ENCODE results near the gene OR2T4.

OR2T4 gene, protein sequence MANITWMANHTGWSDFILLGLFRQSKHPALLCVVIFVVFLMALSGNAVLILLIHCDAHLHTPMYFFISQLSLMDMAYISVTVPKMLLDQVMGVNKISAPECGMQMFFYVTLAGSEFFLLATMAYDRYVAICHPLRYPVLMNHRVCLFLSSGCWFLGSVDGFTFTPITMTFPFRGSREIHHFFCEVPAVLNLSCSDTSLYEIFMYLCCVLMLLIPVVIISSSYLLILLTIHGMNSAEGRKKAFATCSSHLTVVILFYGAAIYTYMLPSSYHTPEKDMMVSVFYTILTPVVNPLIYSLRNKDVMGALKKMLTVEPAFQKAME

DNA sequence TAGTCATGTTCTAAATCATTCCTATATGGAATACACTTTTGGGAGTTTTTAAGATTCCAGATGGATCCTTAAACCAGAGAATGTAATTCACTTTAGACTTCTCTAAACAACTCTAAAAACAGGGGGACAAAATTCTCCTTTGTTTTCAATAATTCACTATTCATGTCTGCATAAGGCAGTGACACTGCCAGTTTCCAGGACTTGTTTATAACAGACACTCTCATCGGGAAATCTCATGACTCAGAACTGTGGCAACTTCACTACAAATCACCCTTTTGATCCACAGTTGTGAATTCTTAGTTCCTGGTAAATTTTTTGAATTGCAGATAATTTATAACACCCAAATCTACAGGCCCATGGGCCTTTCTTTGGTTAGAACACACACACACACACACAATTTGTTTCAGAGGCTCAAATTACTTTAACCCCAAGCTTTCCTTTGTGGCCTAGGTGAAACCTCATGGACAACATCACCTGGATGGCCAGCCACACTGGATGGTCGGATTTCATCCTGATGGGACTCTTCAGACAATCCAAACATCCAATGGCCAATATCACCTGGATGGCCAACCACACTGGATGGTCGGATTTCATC lies at the start of gene OR2T4:
Gene OR2T4, plus strand, starts transcription at position 545 of the 595 bp plus-strand sequence. Its CDS starts 0 bp downstream, at position 545.
- DNase-seq = no peak

GRCh38 chr1:248316796-248317195 lies 44.7 kb upstream of the OR2T4 start:
- DNase-seq = no peak

GRCh38 chr1:248324468-248324867 lies 37.0 kb upstream of the OR2T4 start, which contains the start of gene OR2M7:
TSS of gene OR2M7 (minus strand) at chr1:248324568. CDS start at chr1:248324568, 0 bp downstream.
- no peak for DNase-seq

DNA sequence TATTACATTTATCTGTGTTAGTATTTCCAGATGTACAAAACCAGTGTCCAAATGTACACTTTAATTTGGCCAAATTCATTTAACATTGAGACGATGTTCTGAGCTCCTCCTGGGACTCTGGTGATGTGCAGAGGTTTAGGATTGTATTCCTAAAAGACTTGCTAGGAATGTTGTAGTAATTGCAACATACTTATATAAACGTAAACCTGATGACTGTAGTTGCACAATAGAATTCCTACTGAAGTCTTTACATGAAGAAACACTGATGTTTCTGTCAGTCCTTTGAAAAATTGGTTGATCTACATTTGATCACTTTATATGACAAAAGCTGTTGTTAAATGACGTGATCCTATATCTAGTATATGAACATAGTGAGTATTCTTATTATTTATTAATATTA lies 18.0 kb upstream of the OR2T4 start:
- no peak for DNase-seq

GRCh38 chr1:248348475-248348874 lies 13.0 kb upstream of the OR2T4 start, which contains the start of gene OR14C36:
TSS of gene OR14C36 (plus strand) at chr1:248348775. CDS start at chr1:248348775, 0 bp downstream.
- no peak for DNase-seq

GRCh38 chr1:248359415-248359814 lies 2.0 kb upstream of the OR2T4 start:
- DNase-seq = no peak

GRCh38 chr1:248366609-248367008 lies 5.1 kb downstream of the OR2T4 start:
- DNase-seq = no peak

DNA sequence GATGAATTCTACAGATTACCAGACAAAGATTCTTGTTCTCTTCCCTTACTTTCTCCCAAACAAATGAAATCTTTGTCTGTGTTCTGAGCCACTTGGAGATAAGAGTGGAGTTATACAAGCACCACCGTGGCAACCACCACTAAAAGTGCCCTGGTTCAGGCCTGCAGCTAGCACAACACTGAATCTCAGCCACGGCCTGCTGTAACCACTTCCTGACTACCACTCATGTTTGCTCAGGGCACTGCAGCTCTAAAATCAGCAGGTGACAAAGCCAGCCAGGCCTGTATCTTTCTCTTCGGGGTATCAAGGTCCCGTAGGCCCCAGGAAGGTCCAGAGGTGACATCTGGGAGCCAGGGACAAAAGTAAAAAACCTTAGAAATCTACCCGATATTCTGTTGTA lies 10.9 kb downstream of the OR2T4 start:
- no peak for DNase-seq

GRCh38 chr1:248373761-248374160 lies 12.3 kb downstream of the OR2T4 start:
- no peak for DNase-seq

- DNase-seq = no peak
Measured at GRCh38 chr1:248375446-248375845, 14.0 kb downstream of the OR2T4 start, which contains the start of gene OR2T6. TSS of gene OR2T6 (plus strand) at chr1:248375746. CDS start at chr1:248387609, 11,863 bp downstream.

- DNase-seq = no peak
Measured at GRCh38 chr1:248376916-248377315, 15.5 kb downstream of the OR2T4 start.

- DNase-seq = no peak
Measured at GRCh38 chr1:248380854-248381253, 19.4 kb downstream of the OR2T4 start.

DNA sequence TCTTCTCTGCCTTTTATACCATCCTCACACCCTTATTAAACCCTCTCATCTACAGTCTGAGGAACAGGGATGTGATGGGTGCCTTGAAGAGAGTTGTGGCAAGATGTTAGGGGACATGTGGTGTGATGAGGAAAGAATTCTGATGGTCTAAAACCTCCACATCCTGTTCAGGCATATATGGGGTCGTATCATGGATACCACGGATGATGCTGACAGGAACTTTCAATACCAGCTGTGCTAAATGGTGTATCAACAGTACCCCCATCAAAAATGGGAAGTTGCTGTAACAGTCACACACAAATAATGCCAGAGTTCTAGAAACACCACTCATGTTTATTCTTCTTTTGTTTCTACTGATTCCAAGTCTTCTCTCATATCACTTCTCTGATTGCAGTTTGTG lies 27.0 kb downstream of the OR2T4 start:
- no peak for DNase-seq

GRCh38 chr1:248393050-248393449 lies 31.6 kb downstream of the OR2T4 start:
- DNase-seq = no peak

DNA sequence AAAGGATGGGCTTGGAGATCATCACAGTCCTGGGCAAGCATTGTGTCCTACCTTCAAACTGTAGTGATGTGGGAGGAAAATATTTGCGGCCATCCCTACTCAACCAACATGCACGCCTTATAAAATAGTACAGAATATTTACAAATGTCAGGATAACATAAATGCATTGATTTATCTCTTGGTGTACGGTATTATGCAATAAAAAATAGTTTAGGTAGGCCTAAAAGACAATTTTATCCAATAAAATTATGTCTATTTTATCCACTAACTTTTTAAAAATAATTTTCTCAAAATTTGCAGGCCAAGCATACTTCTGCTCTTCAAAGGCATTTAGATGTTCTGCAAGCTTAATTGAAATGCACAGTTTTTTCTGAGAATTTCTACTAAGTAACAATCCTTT lies 41.3 kb downstream of the OR2T4 start, which contains the start of gene OR2T1:
Gene OR2T1, plus strand, starts transcription at position 301 of the 400 bp plus-strand sequence. CDS start 3,100 bp downstream, outside the sequence.
- DNase-seq = no peak

- DNase-seq = no peak
Measured at GRCh38 chr1:248404024-248404423, 42.6 kb downstream of the OR2T4 start.

- no peak for DNase-seq
Measured at GRCh38 chr1:248406721-248407692, 45.5 kb downstream of the OR2T4 start.
